ENCODE data around the gene TBC1D20. TPM values are rescaled to one million over a fixed set of nuclear protein-coding genes. Genes with fewer than 3 reads are reported as not detected.
"Not testable (repeated sequence)": the region's sequence is repeated elsewhere in the genome, so short reads cannot be mapped to it uniquely, and the experiment has no call there.

TBC1D20 gene
- total RNA-seq, 1 donor from 2014 or later, result 30.9 TPM

- no peak for TF ChIP-seq POLR2AphosphoS5 (IDR thresholded peaks at IDR 0.05; ENCODE audit: insufficient read depth in 1 of 2, low read depth in 1 of 2)
- TF ChIP-seq CTCF (IDR thresholded peaks at IDR 0.05), result peak in 2 of 3 experiments; percentile 36 to 47
- intact Hi-C loops (cut with DNase I), result loop anchor here (10.0 kb wide), 1 partner anchor 114 kb away; no protein-coding TSS in a partner anchor
- Histone ChIP-seq H3K4me1 (no peaks in the 10 kb centered on the region), H3K27ac (no peak overlapping the region), H3K9me3 (no peaks in the 10 kb centered on the region), H3K27me3 (no peaks in the 10 kb centered on the region), H3K36me3 (peaks cover 0 to 30% of the 10 kb centered on the region in 2 donors), H3K4me3 (no peak overlapping the region)
- no peak for DNase-seq (ENCODE audit: extremely low spot score in 2 of 2)
Observed at GRCh38 chr20:478949-479429, 16.7 kb upstream of the TBC1D20 start.

GRCh38 chr20:478010-478948 is 15.9 kb upstream of the TBC1D20 start:
- intact Hi-C loops (cut with DNase I), result loop anchor here (10.0 kb wide), 1 partner anchor 113 kb away; no protein-coding TSS in a partner anchor
- no peaks in the 10 kb centered on the region for H3K9me3 ChIP-seq
- H3K27me3 ChIP-seq, result no peaks in the 10 kb centered on the region
- no peak overlapping the region for H3K4me3 ChIP-seq
- peaks cover 0 to 23% of the 10 kb centered on the region in 2 donors for H3K36me3 ChIP-seq
- H3K4me1 ChIP-seq, result no peaks in the 10 kb centered on the region
- TF ChIP-seq POLR2AphosphoS5 (IDR thresholded peaks at IDR 0.05; ENCODE audit: insufficient read depth in 1 of 2, low read depth in 1 of 2), result no peak
- no peak for TF ChIP-seq POLR2A (IDR thresholded peaks at IDR 0.05)
- TF ChIP-seq CTCF (IDR thresholded peaks at IDR 0.05), result no peak
- H3K27ac ChIP-seq, result no peak overlapping the region
- no peak for DNase-seq (ENCODE audit: extremely low spot score in 2 of 2)

- not testable (repeated sequence) for H3K9me3 ChIP-seq; H3K36me3 ChIP-seq; H3K4me1 ChIP-seq; DNase-seq (ENCODE audit: extremely low spot score in 2 of 2); H3K27me3 ChIP-seq; H3K4me3 ChIP-seq; H3K27ac ChIP-seq
- intact Hi-C loops (cut with DNase I), result loop anchor here (10.0 kb wide), 1 partner anchor 112 kb away; no protein-coding TSS in a partner anchor
Observed at GRCh38 chr20:476561-477249, 14.4 kb upstream of the TBC1D20 start.

- no peak overlapping the region for H3K4me3 ChIP-seq
- no peaks in the 10 kb centered on the region for H3K4me1 ChIP-seq
- no peaks in the 10 kb centered on the region for H3K27me3 ChIP-seq
- peaks cover 0 to 4% of the 10 kb centered on the region in 2 donors for H3K36me3 ChIP-seq
- no peaks in the 10 kb centered on the region for H3K9me3 ChIP-seq
- TF ChIP-seq CTCF (IDR thresholded peaks at IDR 0.05) (no peak), POLR2AphosphoS5 (IDR thresholded peaks at IDR 0.05; ENCODE audit: insufficient read depth in 1 of 2, low read depth in 1 of 2) (no peak), POLR2A (IDR thresholded peaks at IDR 0.05) (no peak)
- H3K27ac ChIP-seq, result no peak overlapping the region
- intact Hi-C loops (cut with DNase I), result loop anchor here (10.0 kb wide), 1 partner anchor 111 kb away; no protein-coding TSS in a partner anchor
- DNase-seq (ENCODE audit: extremely low spot score in 2 of 2), result no peak
Observed at GRCh38 chr20:475463-476357, 13.4 kb upstream of the TBC1D20 start.

GRCh38 chr20:474581-474980 is 12.2 kb upstream of the TBC1D20 start:
- no peak for DNase-seq (ENCODE audit: extremely low spot score in 2 of 2)
- H3K4me3 ChIP-seq, result no peak overlapping the region
- H3K27ac ChIP-seq, result no peak overlapping the region
- no peaks in the 10 kb centered on the region for H3K9me3 ChIP-seq
- no peak for TF ChIP-seq POLR2A (IDR thresholded peaks at IDR 0.05)
- no peak for TF ChIP-seq POLR2AphosphoS5 (IDR thresholded peaks at IDR 0.05; ENCODE audit: insufficient read depth in 1 of 2, low read depth in 1 of 2)
- TF ChIP-seq CTCF (IDR thresholded peaks at IDR 0.05), result no peak
- no peaks in the 10 kb centered on the region for H3K27me3 ChIP-seq
- intact Hi-C loops (cut with DNase I), result loop anchor here (10.0 kb wide), 1 partner anchor 110 kb away; no protein-coding TSS in a partner anchor
- no peaks in the 10 kb centered on the region for H3K4me1 ChIP-seq
- H3K36me3 ChIP-seq, result peaks cover 0 to 4% of the 10 kb centered on the region in 2 donors

Data from vagina (tissue), 2 donors.